ENCODE measurements around the gene LNX1. TPM values are rescaled to one million over a fixed set of nuclear protein-coding genes. Genes with fewer than 3 reads are reported as not detected.

The LNX1 gene
- total RNA-seq, 4 donors from 2014 or later, result 18.4 to 55.3 (median 31.9) TPM

GRCh38 chr4:53487766-53488165, 103.5 kb downstream of the LNX1 start:
- H3K36me3 ChIP-seq, result no peaks in the 10 kb centered on the region
- no peak overlapping the region for H3K27ac ChIP-seq
- no peaks in the 10 kb centered on the region for H3K27me3 ChIP-seq
- no peak for TF ChIP-seq POLR2A (IDR thresholded peaks at IDR 0.05)
- TF ChIP-seq CTCF (IDR thresholded peaks at IDR 0.05), result no peak
- H3K4me1 ChIP-seq, result no peaks in the 10 kb centered on the region
- no peak overlapping the region for H3K4me3 ChIP-seq
- no peak for DNase-seq
- no peaks in the 10 kb centered on the region for H3K9me3 ChIP-seq

- Histone ChIP-seq H3K4me1 (no peaks in the 10 kb centered on the region), H3K27ac (no peak overlapping the region)
These were observed 105.6 kb downstream of the LNX1 start for GRCh38 chr4:53485658-53486040.

GRCh38 chr4:53484911-53485657, 106.2 kb downstream of the LNX1 start:
- H3K36me3 ChIP-seq, result no peaks in the 10 kb centered on the region
- H3K27me3 ChIP-seq, result no peaks in the 10 kb centered on the region
- no peaks in the 10 kb centered on the region for H3K4me1 ChIP-seq
- no peak overlapping the region for H3K4me3 ChIP-seq
- TF ChIP-seq CTCF (IDR thresholded peaks at IDR 0.05), result no peak
- TF ChIP-seq POLR2A (IDR thresholded peaks at IDR 0.05), result no peak
- no peaks in the 10 kb centered on the region for H3K9me3 ChIP-seq
- no peak for DNase-seq
- no peak overlapping the region for H3K27ac ChIP-seq

More at GRCh38 chr4:53485658-53486040, 105.6 kb downstream of the LNX1 start:
- Histone ChIP-seq H3K27me3 (no peaks in the 10 kb centered on the region), H3K9me3 (no peaks in the 10 kb centered on the region), H3K4me3 (no peak overlapping the region), H3K36me3 (no peaks in the 10 kb centered on the region)
- TF ChIP-seq POLR2A (IDR thresholded peaks at IDR 0.05) (no peak), CTCF (IDR thresholded peaks at IDR 0.05) (no peak)
- DNase-seq, result no peak

GRCh38 chr4:53483250-53483649, 108.0 kb downstream of the LNX1 start:
- no peak for DNase-seq

GRCh38 chr4:53481586-53481985, 109.7 kb downstream of the LNX1 start:
- Histone ChIP-seq H3K27me3 (no peaks in the 10 kb centered on the region), H3K9me3 (no peaks in the 10 kb centered on the region), H3K27ac (no peak overlapping the region), H3K4me1 (no peaks in the 10 kb centered on the region), H3K4me3 (no peak overlapping the region), H3K36me3 (peaks cover 0 to 8% (median 0%) of the 10 kb centered on the region in 3 donors)
- TF ChIP-seq CTCF (IDR thresholded peaks at IDR 0.05) (no peak), POLR2A (IDR thresholded peaks at IDR 0.05) (no peak)
- no peak for DNase-seq

More at GRCh38 chr4:53483250-53483649, 108.0 kb downstream of the LNX1 start:
- no peaks in the 10 kb centered on the region for H3K27me3 ChIP-seq
- TF ChIP-seq POLR2A (IDR thresholded peaks at IDR 0.05) (no peak), CTCF (IDR thresholded peaks at IDR 0.05) (no peak)
- no peaks in the 10 kb centered on the region for H3K9me3 ChIP-seq
- H3K27ac ChIP-seq, result no peak overlapping the region
- no peaks in the 10 kb centered on the region for H3K4me1 ChIP-seq
- H3K4me3 ChIP-seq, result no peak overlapping the region
- no peaks in the 10 kb centered on the region for H3K36me3 ChIP-seq
